Endometrial microvascular endothelial cells (primary cell): ENCODE data around the gene MYBPC1. TPM values are rescaled to one million over a fixed set of nuclear protein-coding genes. Genes with fewer than 3 reads are reported as not detected.
"Not testable (repeated sequence)": the region's sequence is repeated elsewhere in the genome, so short reads cannot be mapped to it uniquely, and the experiment has no call there.

Experiments used
- in situ Hi-C: cut with HindIII; loops from 2 replicates; pipeline ENCODE4 v1.10.0; 2017; ENCODE audit warnings: low sequenced_read_pairs, low pct_unique_long_range_greater_than_20kb; ENCODE audit errors: inconsistent ontology term
- total RNA-seq: library from RNA; depleted of rRNA; stranded (reverse); fragments of >200 nt; gene quantifications from one replicate; pipeline ENCODE4 v1.2.3, GENCODE V29; 2015; ENCODE audit errors: inconsistent ontology term

MYBPC1 gene
- total RNA-seq, 1 donor from 2014 or later = not detected

DNA sequence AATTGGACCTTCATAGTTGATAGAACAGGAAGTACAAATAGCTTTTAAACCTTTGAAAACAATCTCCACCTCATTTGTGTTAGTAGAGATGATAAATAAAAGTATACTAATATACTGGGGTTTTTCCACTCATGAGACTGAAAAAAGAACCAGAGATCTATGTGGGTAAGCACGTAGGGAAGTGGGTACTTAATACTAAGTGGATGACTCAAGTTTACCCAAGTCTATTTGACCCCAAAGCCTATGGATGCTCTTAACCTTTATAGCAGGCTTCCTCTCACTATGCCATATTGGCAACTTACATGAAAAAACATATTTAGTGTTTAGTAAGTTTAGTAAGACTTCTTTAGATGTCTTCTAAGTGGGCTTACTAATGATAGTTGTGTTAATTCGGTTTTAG lies 53.4 kb downstream of the MYBPC1 start:
- in situ Hi-C loops = no loop called here

DNA sequence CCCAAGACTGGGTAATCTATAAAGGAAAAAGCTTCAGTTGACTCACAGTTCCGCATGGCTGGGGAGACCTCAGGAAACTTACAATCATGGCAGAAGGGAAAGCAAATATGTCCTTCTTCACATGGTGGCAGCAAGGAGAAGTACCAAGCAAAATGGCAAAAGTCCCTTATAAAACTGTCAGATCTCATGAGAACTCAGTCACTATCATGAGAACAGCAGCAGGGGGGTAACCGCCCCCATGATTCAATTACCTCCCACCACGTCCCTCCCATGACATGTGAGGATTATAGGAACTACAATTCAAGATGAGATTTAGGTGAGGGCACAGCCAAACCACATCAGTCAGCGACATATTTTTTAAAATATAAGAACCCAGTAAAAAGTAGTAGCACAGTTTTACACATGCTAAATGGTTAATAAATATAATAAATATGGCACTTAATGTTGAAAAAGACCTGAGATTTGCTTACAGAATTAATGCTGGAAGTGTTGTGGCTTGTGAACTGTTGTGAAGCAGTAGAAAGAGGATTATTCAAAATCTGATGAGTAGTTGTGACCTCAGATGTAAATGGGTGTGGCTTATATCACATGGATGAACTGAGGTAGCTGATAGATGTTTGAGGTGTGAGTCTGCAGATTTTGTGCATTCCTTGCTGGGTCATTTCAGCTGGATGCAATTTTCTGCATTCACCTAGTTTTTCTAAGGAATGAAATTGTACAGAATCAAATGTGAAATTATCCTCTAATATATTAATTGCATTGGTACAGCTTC lies 55.8 kb downstream of the MYBPC1 start:
- in situ Hi-C loops = no loop called here

GRCh38 chr12:101653030-101653429 lies 58.3 kb downstream of the MYBPC1 start:
- in situ Hi-C loops = no loop called here

- in situ Hi-C loops = no loop called here
Observed at GRCh38 chr12:101653503-101653902, 58.7 kb downstream of the MYBPC1 start.

GRCh38 chr12:101654442-101654841 lies 59.7 kb downstream of the MYBPC1 start:
- in situ Hi-C loops = no loop called here

- in situ Hi-C loops = no loop called here
Observed at GRCh38 chr12:101655393-101655792, 60.6 kb downstream of the MYBPC1 start.

DNA sequence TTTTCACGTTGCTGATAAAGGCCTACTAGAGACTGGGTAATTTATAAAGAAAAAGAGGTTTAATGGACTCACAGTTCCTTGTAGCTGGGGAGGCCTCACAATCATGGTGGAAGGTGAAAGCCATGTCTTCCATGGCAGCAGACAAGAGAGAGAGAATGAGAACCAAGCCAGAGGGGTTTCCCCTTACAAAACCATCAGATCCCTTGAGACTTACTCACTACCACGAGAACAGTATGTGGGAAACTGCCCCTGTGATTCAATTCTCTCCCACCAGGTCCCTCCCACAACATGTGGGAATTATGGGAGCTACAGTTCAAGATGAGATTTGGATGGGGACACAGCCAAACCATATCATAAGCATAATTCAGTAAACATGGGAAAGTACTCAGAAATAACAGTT lies 65.9 kb downstream of the MYBPC1 start:
- in situ Hi-C loops = not testable (repeated sequence)

GRCh38 chr12:101663298-101663697 lies 68.5 kb downstream of the MYBPC1 start:
- in situ Hi-C loops = no loop called here

GRCh38 chr12:101664992-101665391 lies 70.2 kb downstream of the MYBPC1 start:
- in situ Hi-C loops = no loop called here

GRCh38 chr12:101666052-101666728 lies 71.4 kb downstream of the MYBPC1 start:
- in situ Hi-C loops = no loop called here

DNA sequence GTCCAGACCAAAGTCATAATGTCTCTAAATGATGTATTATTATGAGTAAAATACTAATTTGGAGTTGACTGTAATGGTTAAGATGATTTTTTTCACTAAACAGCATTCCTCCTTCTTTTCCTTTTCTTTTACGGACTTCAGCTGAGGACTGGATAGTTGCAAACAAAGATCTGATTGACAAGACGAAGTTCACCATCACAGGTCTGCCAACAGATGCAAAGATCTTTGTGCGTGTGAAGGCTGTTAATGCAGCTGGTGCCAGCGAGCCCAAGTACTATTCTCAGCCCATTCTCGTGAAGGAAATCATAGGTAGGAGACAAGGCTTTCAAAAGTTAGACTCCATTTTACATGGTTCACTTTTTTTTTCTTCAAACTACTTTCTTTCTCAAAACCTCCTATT lies 72.8 kb downstream of the MYBPC1 start:
- in situ Hi-C loops = no loop called here

DNA sequence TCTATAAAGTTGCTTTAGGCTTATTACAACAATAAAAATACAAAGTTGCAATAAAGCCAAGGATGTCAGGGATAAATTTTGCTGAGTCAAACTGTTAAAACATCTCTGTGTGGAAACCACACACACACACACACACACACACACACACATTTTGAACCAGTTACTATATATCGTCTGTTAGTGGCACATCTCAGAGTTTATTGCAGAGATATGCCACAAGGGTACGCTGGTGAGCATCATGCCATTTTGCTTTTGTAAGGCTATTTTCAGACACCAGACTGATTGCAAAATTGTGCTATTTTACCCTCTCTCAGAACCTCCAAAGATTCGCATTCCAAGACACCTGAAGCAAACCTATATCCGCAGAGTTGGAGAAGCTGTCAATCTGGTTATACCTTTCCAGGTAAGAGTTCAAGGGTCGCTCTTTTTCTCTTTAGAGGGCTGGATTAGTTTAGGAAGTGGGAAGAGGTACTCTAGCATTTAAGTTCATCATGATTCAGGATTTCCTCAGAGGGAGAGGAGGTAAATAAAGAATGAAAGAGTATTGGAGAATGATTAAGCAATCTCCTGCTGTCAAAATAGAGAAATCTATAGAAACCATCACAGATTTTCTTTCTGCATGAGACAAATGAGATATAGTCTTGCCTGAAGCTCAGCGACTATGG lies 75.4 kb downstream of the MYBPC1 start:
- in situ Hi-C loops = no loop called here

- in situ Hi-C loops = no loop called here
Observed at GRCh38 chr12:101671157-101671791, 76.5 kb downstream of the MYBPC1 start.

GRCh38 chr12:101671833-101672232 lies 77.1 kb downstream of the MYBPC1 start:
- in situ Hi-C loops = no loop called here

DNA sequence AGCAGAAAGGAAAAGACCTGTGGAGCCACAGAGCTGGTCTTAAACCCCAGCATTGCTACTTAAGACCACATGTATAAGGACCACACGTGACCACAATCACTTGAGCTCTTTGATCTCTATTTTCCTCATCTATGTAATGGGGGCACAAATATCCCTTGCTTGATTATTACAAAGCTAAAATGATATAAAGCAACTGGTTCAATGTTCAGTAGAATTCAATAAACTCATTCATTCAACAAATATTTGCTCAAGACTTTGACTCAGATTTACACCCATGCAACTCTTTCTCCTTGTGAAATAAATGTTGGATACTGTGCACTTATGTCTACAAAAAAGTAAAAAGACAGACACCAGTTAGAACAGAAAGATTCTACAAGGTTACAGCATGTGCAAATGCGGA lies 80.8 kb downstream of the MYBPC1 start:
- in situ Hi-C loops = no loop called here

DNA sequence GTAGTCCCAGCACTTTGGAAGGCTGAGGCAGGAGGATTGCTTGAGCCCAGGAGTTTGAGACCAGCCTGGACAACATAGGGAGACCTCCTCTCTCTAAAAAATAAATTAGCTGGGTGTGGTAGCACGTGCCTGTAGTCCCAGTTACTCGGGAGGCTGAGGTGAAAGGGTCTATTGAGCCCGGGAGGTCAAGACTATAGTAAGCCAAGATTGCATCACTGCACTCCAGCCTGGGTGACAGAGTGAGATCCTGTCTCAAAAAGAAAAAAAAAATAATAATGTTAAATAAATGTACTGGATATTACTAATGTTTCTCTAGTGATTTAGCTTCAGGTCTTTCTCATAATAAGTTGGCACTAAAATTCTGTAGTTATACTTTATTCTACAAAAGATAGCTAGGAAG lies 81.7 kb downstream of the MYBPC1 start:
- in situ Hi-C loops = not testable (repeated sequence)

GRCh38 chr12:101678081-101678480 lies 83.3 kb downstream of the MYBPC1 start:
- in situ Hi-C loops = no loop called here

GRCh38 chr12:101680240-101680639 lies 85.5 kb downstream of the MYBPC1 start:
- in situ Hi-C loops = no loop called here

DNA sequence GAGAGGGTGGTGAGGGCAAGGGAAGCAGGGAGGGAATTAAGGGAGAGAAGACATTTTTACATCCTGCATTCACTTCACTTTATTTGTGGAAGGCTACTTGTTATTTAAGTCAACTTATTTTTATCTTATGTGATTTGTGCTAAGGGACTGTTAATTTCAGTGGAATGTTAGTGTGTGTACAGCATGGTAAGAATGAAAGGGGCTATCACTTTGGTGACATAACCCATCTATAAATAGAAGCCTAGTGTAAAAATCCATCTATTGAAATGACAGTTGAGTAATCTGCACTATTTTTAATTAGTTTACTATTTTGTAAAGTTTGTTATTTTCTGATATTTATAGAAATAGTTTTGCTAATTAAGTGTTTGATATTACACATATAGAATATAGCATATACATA lies 85.9 kb downstream of the MYBPC1 start:
- in situ Hi-C loops = no loop called here

GRCh38 chr12:101681627-101682026 lies 86.9 kb downstream of the MYBPC1 start:
- in situ Hi-C loops = not testable (repeated sequence)
